IgD-negative memory B cell (primary cell): Measurements from ENCODE around the gene SLC7A8. TPM values are rescaled to one million over a fixed set of nuclear protein-coding genes. Genes with fewer than 3 reads are reported as not detected.
A peak's percentile ranks its signal among the peaks of the same experiment; 100 is the strongest.
"Not testable (repeated sequence)": the region's sequence is repeated elsewhere in the genome, so short reads cannot be mapped to it uniquely, and the experiment has no call there.

Source experiments
- H3K27ac Mint-ChIP-seq, 3 donors: one replicate each; pipeline ENCODE4 v1.8.0; 2020 to 2022; ENCODE audit warnings: mild to moderate bottlenecking in 3 of 3, mixed read lengths in 3 of 3, moderate library complexity in 1 of 3
- H3K27me3 Mint-ChIP-seq: one replicate; pipeline ENCODE4 v1.8.0; 2021; ENCODE audit warnings: mixed read lengths
- H3K36me3 Mint-ChIP-seq: one replicate; pipeline ENCODE4 v1.8.0; 2020; ENCODE audit warnings: mild to moderate bottlenecking, mixed read lengths
- H3K4me1 Mint-ChIP-seq, 3 donors: one replicate each; pipeline ENCODE4 v1.8.0; 2020 to 2022; ENCODE audit warnings: mixed read lengths in 3 of 3, mild to moderate bottlenecking in 1 of 3
- H3K4me3 Mint-ChIP-seq, 4 donors: one replicate each; pipeline ENCODE4 v1.8.0; 2020 to 2022; ENCODE audit warnings: mild to moderate bottlenecking in 4 of 4, mixed read lengths in 4 of 4, moderate library complexity in 3 of 4
- H3K9me3 Mint-ChIP-seq, 3 donors: one replicate each; pipeline ENCODE4 v1.8.0; 2020 to 2021; ENCODE audit warnings: mixed read lengths in 3 of 3, mild to moderate bottlenecking in 1 of 3
- polyA plus RNA-seq: library from polyadenylated mRNA; unstranded; fragments of 300-500 nt; fragmentation: Illumina TruSeq; gene quantifications from one replicate; pipeline ENCODE4 v1.2.3, GENCODE V29; 2021

The SLC7A8 gene
- 0.25 TPM for polyA plus RNA-seq

GRCh38 chr14:23183479-23183878 lies at the start of gene SLC7A8:
TSS of gene SLC7A8 (minus strand) at chr14:23183660. CDS start at chr14:23182914, 746 bp downstream.
- H3K4me3 Mint-ChIP-seq, result peak within 1 kb of the TSS in 1 of 4 donors; percentile 71
- no peak within 1 kb of the TSS for H3K27ac Mint-ChIP-seq
- H3K9me3 Mint-ChIP-seq, result no peaks in the 10 kb centered on the region
- H3K4me1 Mint-ChIP-seq, result peaks cover 1 to 15% (median 5%) of the 10 kb centered on the region in 3 donors
- H3K27me3 Mint-ChIP-seq, result peaks cover 19% of the 10 kb centered on the region
- no peaks in the 10 kb centered on the region for H3K36me3 Mint-ChIP-seq

- H3K4me3 Mint-ChIP-seq, H3K27me3 Mint-ChIP-seq, H3K27ac Mint-ChIP-seq, H3K36me3 Mint-ChIP-seq, H3K4me1 Mint-ChIP-seq, H3K9me3 Mint-ChIP-seq: not testable (repeated sequence)
Observed at GRCh38 chr14:23232241-23232808, 48.9 kb upstream of the SLC7A8 start.

GRCh38 chr14:23228812-23229211 lies 45.4 kb upstream of the SLC7A8 start:
- Mint-ChIP-seq H3K36me3 (no peaks in the 10 kb centered on the region), H3K4me1 (peaks cover 0 to 2% (median 0%) of the 10 kb centered on the region in 3 donors), H3K4me3 (no peak overlapping the region), H3K27me3 (peaks cover 11% of the 10 kb centered on the region), H3K27ac (no peak overlapping the region), H3K9me3 (peaks cover 0 to 5% (median 3%) of the 10 kb centered on the region in 3 donors)

GRCh38 chr14:23227566-23227965 lies 44.1 kb upstream of the SLC7A8 start:
- Mint-ChIP-seq H3K27ac (no peak overlapping the region), H3K4me3 (peak overlapping the region in 1 of 4 donors; percentile 23), H3K4me1 (peaks cover 0 to 2% (median 0%) of the 10 kb centered on the region in 3 donors), H3K36me3 (no peaks in the 10 kb centered on the region), H3K9me3 (peaks cover 0 to 5% (median 3%) of the 10 kb centered on the region in 3 donors), H3K27me3 (peaks cover 10% of the 10 kb centered on the region)

- H3K9me3 Mint-ChIP-seq, H3K36me3 Mint-ChIP-seq, H3K27ac Mint-ChIP-seq, H3K4me1 Mint-ChIP-seq, H3K4me3 Mint-ChIP-seq: not testable (repeated sequence)
- peaks cover 22% of the 10 kb centered on the region for H3K27me3 Mint-ChIP-seq
Observed at GRCh38 chr14:23224958-23225357, 41.5 kb upstream of the SLC7A8 start.

- H3K27ac Mint-ChIP-seq, result no peak overlapping the region
- H3K4me3 Mint-ChIP-seq, result no peak overlapping the region
- H3K27me3 Mint-ChIP-seq, result peaks cover 25% of the 10 kb centered on the region
Observed at GRCh38 chr14:23219075-23219474, 35.6 kb upstream of the SLC7A8 start.

GRCh38 chr14:23217032-23218020 lies 33.9 kb upstream of the SLC7A8 start:
- Mint-ChIP-seq H3K36me3 (no peaks in the 10 kb centered on the region), H3K4me3 (no peak overlapping the region), H3K27ac (no peak overlapping the region), H3K27me3 (peaks cover 28% of the 10 kb centered on the region), H3K9me3 (peaks cover 3 to 11% (median 6%) of the 10 kb centered on the region in 3 donors), H3K4me1 (peaks cover 0 to 3% (median 0%) of the 10 kb centered on the region in 3 donors)

More at GRCh38 chr14:23219075-23219474, 35.6 kb upstream of the SLC7A8 start:
- peaks cover 0 to 3% (median 0%) of the 10 kb centered on the region in 3 donors for H3K4me1 Mint-ChIP-seq
- peaks cover 3 to 11% (median 6%) of the 10 kb centered on the region in 3 donors for H3K9me3 Mint-ChIP-seq
- no peaks in the 10 kb centered on the region for H3K36me3 Mint-ChIP-seq

GRCh38 chr14:23215421-23215820 lies 32.0 kb upstream of the SLC7A8 start:
- Mint-ChIP-seq H3K4me1 (peaks cover 0 to 2% (median 0%) of the 10 kb centered on the region in 3 donors), H3K27ac (no peak overlapping the region), H3K4me3 (no peak overlapping the region), H3K9me3 (peaks cover 3 to 9% (median 6%) of the 10 kb centered on the region in 3 donors), H3K36me3 (no peaks in the 10 kb centered on the region), H3K27me3 (peaks cover 26% of the 10 kb centered on the region)

- peaks cover 17% of the 10 kb centered on the region for H3K27me3 Mint-ChIP-seq
- no peaks in the 10 kb centered on the region for H3K9me3 Mint-ChIP-seq
- H3K4me1 Mint-ChIP-seq, result peaks cover 0 to 2% (median 0%) of the 10 kb centered on the region in 3 donors
- H3K27ac Mint-ChIP-seq, result peak overlapping the region in 1 of 3 donors; percentile 10
- H3K4me3 Mint-ChIP-seq, result no peak overlapping the region
- H3K36me3 Mint-ChIP-seq, result no peaks in the 10 kb centered on the region
Observed at GRCh38 chr14:23209651-23210423, 26.4 kb upstream of the SLC7A8 start.

GRCh38 chr14:23208324-23208723 lies 24.9 kb upstream of the SLC7A8 start:
- Mint-ChIP-seq H3K9me3 (no peaks in the 10 kb centered on the region), H3K27ac (no peak overlapping the region)

GRCh38 chr14:23207146-23207540 lies 23.7 kb upstream of the SLC7A8 start:
- no peak overlapping the region for H3K4me3 Mint-ChIP-seq
- peaks cover 14% of the 10 kb centered on the region for H3K27me3 Mint-ChIP-seq
- H3K9me3 Mint-ChIP-seq, result no peaks in the 10 kb centered on the region
- H3K27ac Mint-ChIP-seq, result no peak overlapping the region
- H3K36me3 Mint-ChIP-seq, result no peaks in the 10 kb centered on the region
- peaks cover 0 to 3% (median 2%) of the 10 kb centered on the region in 3 donors for H3K4me1 Mint-ChIP-seq

More at GRCh38 chr14:23208324-23208723, 24.9 kb upstream of the SLC7A8 start:
- Mint-ChIP-seq H3K27me3 (peaks cover 16% of the 10 kb centered on the region), H3K4me3 (no peak overlapping the region), H3K36me3 (no peaks in the 10 kb centered on the region), H3K4me1 (peaks cover 0 to 3% (median 2%) of the 10 kb centered on the region in 3 donors)

GRCh38 chr14:23206422-23207145 lies 23.1 kb upstream of the SLC7A8 start:
- Mint-ChIP-seq H3K4me1 (peaks cover 0 to 3% (median 2%) of the 10 kb centered on the region in 3 donors), H3K9me3 (no peaks in the 10 kb centered on the region), H3K4me3 (no peak overlapping the region), H3K36me3 (no peaks in the 10 kb centered on the region), H3K27me3 (peaks cover 13% of the 10 kb centered on the region), H3K27ac (no peak overlapping the region)

GRCh38 chr14:23202001-23202400 lies 18.5 kb upstream of the SLC7A8 start:
- no peaks in the 10 kb centered on the region for H3K36me3 Mint-ChIP-seq
- no peak overlapping the region for H3K4me3 Mint-ChIP-seq
- H3K4me1 Mint-ChIP-seq, result peaks cover 0 to 3% (median 0%) of the 10 kb centered on the region in 3 donors
- H3K27ac Mint-ChIP-seq, result no peak overlapping the region
- H3K9me3 Mint-ChIP-seq, result no peaks in the 10 kb centered on the region
- H3K27me3 Mint-ChIP-seq, result peaks cover 6% of the 10 kb centered on the region

GRCh38 chr14:23199141-23199540 lies 15.7 kb upstream of the SLC7A8 start:
- not testable (repeated sequence) for H3K9me3 Mint-ChIP-seq, H3K4me1 Mint-ChIP-seq, H3K4me3 Mint-ChIP-seq, H3K36me3 Mint-ChIP-seq, H3K27me3 Mint-ChIP-seq, H3K27ac Mint-ChIP-seq
